Measurements from ENCODE around the gene ATP11A. TPM values are rescaled to one million over a fixed set of nuclear protein-coding genes. Genes with fewer than 3 reads are reported as not detected.

ATP11A gene
- total and polyA plus RNA-seq, 9 of the 15 experiments (the other 6 are each of a cell fraction or from before 2014, with no cell fraction given) = 0.38 to 34.2 (median 4.2) TPM

DNA sequence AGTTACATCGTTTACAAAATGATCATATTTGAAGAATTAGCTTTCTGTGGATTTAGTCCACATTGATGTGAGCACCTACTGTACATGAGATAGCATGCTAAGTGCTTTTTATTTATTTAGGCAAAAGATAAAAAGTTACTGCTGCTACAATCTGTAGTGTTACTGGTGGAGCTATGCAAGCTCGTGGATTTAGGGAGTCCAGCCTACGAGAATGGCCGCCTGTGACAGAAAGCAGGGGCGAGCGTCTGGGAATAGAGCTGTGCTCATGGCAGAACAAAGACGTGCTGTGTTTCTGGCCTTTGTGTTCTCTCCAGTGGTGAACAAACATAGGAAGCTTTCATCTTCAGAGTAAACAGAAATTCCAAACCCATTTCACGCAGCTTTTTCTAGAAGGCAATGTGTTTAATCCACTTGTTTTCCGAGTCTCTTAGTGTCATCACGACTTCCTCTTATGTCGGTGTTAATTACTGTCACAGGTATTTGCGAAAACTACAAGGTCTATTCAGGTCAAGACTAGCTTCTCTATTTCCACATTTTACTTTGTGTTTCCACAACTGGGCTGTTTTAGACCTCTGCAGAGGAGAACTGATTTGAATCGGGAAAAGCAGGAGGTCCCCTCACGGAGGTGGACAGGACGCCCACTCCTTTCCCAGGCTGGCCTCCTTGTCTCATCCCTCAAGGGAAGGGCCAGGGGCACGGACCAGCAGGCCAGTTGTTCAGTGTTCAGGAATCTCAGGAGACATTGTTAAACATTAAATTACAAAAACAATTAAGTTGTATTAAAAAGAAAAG lies 67.3 kb downstream of the ATP11A start:
- no TSS peak for BruUV-seq (replicated peaks)
- POLR2A ChIA-PET = no interaction called here
- H3K9me1 ChIP-seq (ENCODE audit: control insufficient read depth, insufficient read depth, low read length) = peaks cover 2% of the 10 kb centered on the region
- H3K4me3 ChIP-seq = no peak overlapping the region
- ATAC-seq (no peak), DNase-seq (ENCODE audit: extremely low read depth in 1 of 4, low spot score in 3 of 4) (no peak), FAIRE-seq (no peak)
- no peak overlapping the region for H3K9ac ChIP-seq (ENCODE audit: insufficient read depth in 1 of 2, low read depth in 2 of 2, low read length in 2 of 2)
- H3K9me3 ChIP-seq (replicated peaks; ENCODE audit: control insufficient read depth, insufficient read depth, low read depth, low read length) = no peaks in the 10 kb centered on the region
- no peak overlapping the region for H2AFZ ChIP-seq (ENCODE audit: low read depth, low read length)
- H3K79me2 ChIP-seq (ENCODE audit: control insufficient read depth, insufficient read depth, low read length) = no peaks in the 10 kb centered on the region; the same call in 1 of the 3 replicates
- H3K4me2 ChIP-seq (ENCODE audit: insufficient read depth, low read length) = no peak overlapping the region
- CTCF ChIA-PET (ENCODE audit: low intra/inter-chr PET ratio) = no interaction called here
- peaks cover 4% of the 10 kb centered on the region; the same call in 1 of the 2 replicates for H4K20me1 ChIP-seq (replicated peaks; ENCODE audit: control insufficient read depth, insufficient read depth, low read length)
- no peaks in the 10 kb centered on the region; the same call in 2 of the 3 replicates for H3K36me3 ChIP-seq (ENCODE audit: control insufficient read depth, insufficient read depth, low read length)
- no peak overlapping the region for H3K27ac ChIP-seq (ENCODE audit: extremely low read depth, low read depth, low read length)
- intact Hi-C loops (cut with micrococcal nuclease) (no loop called here), in situ Hi-C loops (cut with MboI) (no loop called here)
- peaks cover 5 to 12% of the 10 kb centered on the region in 2 experiments; a peak in 4 of 5 replicates for H3K4me1 ChIP-seq (replicated peaks in 1 of 2; ENCODE audit: control insufficient read depth in 2 of 2, insufficient read depth in 2 of 2, low read length in 2 of 2)
- no peaks in the 10 kb centered on the region for H3K27me3 ChIP-seq (ENCODE audit: control insufficient read depth in 2 of 2, insufficient read depth in 2 of 2, low read length in 2 of 2)
- 91% methylated on average over 16 of the region's 16 CpGs for WGBS (ENCODE audit: insufficient coverage, low coverage, missing lambda C conversion rate)
- no peak for TF ChIP-seq FUS (optimal IDR thresholded peaks at IDR 0.05; ENCODE audit: low read depth, low read length)
- TF ChIP-seq, protein P1, sequence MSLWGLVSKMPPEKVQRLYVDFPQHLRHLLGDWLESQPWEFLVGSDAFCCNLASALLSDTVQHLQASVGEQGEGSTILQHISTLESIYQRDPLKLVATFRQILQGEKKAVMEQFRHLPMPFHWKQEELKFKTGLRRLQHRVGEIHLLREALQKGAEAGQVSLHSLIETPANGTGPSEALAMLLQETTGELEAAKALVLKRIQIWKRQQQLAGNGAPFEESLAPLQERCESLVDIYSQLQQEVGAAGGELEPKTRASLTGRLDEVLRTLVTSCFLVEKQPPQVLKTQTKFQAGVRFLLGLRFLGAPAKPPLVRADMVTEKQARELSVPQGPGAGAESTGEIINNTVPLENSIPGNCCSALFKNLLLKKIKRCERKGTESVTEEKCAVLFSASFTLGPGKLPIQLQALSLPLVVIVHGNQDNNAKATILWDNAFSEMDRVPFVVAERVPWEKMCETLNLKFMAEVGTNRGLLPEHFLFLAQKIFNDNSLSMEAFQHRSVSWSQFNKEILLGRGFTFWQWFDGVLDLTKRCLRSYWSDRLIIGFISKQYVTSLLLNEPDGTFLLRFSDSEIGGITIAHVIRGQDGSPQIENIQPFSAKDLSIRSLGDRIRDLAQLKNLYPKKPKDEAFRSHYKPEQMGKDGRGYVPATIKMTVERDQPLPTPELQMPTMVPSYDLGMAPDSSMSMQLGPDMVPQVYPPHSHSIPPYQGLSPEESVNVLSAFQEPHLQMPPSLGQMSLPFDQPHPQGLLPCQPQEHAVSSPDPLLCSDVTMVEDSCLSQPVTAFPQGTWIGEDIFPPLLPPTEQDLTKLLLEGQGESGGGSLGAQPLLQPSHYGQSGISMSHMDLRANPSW (CRISPR knock-in tag; IDR thresholded peaks at IDR 0.05) = no peak
- TF ChIP-seq, protein P2, sequence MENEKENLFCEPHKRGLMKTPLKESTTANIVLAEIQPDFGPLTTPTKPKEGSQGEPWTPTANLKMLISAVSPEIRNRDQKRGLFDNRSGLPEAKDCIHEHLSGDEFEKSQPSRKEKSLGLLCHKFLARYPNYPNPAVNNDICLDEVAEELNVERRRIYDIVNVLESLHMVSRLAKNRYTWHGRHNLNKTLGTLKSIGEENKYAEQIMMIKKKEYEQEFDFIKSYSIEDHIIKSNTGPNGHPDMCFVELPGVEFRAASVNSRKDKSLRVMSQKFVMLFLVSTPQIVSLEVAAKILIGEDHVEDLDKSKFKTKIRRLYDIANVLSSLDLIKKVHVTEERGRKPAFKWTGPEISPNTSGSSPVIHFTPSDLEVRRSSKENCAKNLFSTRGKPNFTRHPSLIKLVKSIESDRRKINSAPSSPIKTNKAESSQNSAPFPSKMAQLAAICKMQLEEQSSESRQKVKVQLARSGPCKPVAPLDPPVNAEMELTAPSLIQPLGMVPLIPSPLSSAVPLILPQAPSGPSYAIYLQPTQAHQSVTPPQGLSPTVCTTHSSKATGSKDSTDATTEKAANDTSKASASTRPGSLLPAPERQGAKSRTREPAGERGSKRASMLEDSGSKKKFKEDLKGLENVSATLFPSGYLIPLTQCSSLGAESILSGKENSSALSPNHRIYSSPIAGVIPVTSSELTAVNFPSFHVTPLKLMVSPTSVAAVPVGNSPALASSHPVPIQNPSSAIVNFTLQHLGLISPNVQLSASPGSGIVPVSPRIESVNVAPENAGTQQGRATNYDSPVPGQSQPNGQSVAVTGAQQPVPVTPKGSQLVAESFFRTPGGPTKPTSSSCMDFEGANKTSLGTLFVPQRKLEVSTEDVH (IDR thresholded peaks at IDR 0.05; ENCODE audit: low read depth, partially characterized antibody) = no peak
- TF ChIP-seq, protein P3, sequence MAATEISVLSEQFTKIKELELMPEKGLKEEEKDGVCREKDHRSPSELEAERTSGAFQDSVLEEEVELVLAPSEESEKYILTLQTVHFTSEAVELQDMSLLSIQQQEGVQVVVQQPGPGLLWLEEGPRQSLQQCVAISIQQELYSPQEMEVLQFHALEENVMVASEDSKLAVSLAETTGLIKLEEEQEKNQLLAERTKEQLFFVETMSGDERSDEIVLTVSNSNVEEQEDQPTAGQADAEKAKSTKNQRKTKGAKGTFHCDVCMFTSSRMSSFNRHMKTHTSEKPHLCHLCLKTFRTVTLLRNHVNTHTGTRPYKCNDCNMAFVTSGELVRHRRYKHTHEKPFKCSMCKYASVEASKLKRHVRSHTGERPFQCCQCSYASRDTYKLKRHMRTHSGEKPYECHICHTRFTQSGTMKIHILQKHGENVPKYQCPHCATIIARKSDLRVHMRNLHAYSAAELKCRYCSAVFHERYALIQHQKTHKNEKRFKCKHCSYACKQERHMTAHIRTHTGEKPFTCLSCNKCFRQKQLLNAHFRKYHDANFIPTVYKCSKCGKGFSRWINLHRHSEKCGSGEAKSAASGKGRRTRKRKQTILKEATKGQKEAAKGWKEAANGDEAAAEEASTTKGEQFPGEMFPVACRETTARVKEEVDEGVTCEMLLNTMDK (IDR thresholded peaks at IDR 0.05; ENCODE audit: borderline replicate concordance, insufficient read depth, low read depth, low read length, poor library complexity, severe bottlenecking) = no peak
- TF ChIP-seq, protein P4, sequence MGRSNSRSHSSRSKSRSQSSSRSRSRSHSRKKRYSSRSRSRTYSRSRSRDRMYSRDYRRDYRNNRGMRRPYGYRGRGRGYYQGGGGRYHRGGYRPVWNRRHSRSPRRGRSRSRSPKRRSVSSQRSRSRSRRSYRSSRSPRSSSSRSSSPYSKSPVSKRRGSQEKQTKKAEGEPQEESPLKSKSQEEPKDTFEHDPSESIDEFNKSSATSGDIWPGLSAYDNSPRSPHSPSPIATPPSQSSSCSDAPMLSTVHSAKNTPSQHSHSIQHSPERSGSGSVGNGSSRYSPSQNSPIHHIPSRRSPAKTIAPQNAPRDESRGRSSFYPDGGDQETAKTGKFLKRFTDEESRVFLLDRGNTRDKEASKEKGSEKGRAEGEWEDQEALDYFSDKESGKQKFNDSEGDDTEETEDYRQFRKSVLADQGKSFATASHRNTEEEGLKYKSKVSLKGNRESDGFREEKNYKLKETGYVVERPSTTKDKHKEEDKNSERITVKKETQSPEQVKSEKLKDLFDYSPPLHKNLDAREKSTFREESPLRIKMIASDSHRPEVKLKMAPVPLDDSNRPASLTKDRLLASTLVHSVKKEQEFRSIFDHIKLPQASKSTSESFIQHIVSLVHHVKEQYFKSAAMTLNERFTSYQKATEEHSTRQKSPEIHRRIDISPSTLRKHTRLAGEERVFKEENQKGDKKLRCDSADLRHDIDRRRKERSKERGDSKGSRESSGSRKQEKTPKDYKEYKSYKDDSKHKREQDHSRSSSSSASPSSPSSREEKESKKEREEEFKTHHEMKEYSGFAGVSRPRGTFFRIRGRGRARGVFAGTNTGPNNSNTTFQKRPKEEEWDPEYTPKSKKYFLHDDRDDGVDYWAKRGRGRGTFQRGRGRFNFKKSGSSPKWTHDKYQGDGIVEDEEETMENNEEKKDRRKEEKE (IDR thresholded peaks at IDR 0.05; ENCODE audit: borderline replicate concordance in 1 of 2, control insufficient read depth in 1 of 2, low read depth in 2 of 2, low read length in 1 of 2) = no peak
